ENCODE results near the gene C2orf42. TPM values are rescaled to one million over a fixed set of nuclear protein-coding genes. Genes with fewer than 3 reads are reported as not detected.

The C2orf42 gene
- total and polyA plus RNA-seq, 2 experiments from 2014 or later, result 10.1 to 22.0 TPM

DNA sequence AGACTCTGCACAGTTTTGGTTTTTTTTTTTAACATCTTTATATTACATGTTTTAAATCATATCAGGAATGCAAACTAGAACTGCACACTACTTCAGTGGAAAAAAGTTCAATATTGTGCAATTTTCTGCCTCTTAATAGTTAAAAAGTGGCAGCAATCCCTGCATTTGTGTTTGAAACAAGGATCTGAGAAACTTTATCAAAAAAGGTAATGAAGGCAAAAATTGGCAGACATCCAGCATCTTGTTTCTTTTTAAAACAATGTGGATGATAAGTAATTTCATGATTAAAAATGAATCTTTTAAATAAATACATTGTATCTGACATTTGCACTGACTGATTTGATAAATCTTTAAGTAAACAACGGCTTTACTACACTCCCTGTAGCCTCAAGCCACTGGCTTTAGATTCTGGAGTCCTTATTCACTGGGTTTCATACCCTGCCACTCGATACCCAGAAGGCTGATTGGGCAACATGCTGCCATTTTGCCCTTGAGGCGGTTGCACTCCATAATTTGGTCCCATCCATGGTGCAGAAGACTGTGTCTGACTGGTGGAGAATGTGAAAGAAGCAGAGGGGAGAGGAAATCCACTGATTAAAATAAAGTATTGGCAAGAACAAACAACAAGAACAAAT, 21.6 kb upstream of the C2orf42 start:
- no peaks in the 10 kb centered on the region for H3K36me3 ChIP-seq (replicated peaks; ENCODE audit: insufficient read depth, low read depth)
- H3K27me3 ChIP-seq, result no peaks in the 10 kb centered on the region
- H3K27ac ChIP-seq, result no peak overlapping the region
- no peaks in the 10 kb centered on the region for H3K9me3 ChIP-seq (ENCODE audit: low read depth)
- no peaks in the 10 kb centered on the region for H4K20me1 ChIP-seq (ENCODE audit: insufficient read depth, poor library complexity, severe bottlenecking)
- H3K9me2 ChIP-seq (replicated peaks; ENCODE audit: insufficient read depth), result no peaks in the 10 kb centered on the region
- no peak overlapping the region for H2AFZ ChIP-seq
- no peaks in the 10 kb centered on the region for H3K79me2 ChIP-seq
- no peak for DNase-seq (ENCODE audit: low spot score)
- H3K4me3 ChIP-seq, result no peak overlapping the region
- H3K4me2 ChIP-seq, result no peak overlapping the region
- 84% methylated on average over 3 of the region's 3 CpGs for whole genome bisulfite sequencing (ENCODE audit: low lambda C conversion rate, missing lambda C conversion rate)
- no peaks in the 10 kb centered on the region for H3K4me1 ChIP-seq (ENCODE audit: insufficient read depth)
- TF ChIP-seq EZH2 (IDR thresholded peaks at IDR 0.05; ENCODE audit: borderline replicate concordance) (no peak), EZH2phosphoT487 (IDR thresholded peaks at IDR 0.05; ENCODE audit: low read depth, severe bottlenecking, unreplicated experiment) (no peak)
- TF ChIP-seq, protein P1, sequence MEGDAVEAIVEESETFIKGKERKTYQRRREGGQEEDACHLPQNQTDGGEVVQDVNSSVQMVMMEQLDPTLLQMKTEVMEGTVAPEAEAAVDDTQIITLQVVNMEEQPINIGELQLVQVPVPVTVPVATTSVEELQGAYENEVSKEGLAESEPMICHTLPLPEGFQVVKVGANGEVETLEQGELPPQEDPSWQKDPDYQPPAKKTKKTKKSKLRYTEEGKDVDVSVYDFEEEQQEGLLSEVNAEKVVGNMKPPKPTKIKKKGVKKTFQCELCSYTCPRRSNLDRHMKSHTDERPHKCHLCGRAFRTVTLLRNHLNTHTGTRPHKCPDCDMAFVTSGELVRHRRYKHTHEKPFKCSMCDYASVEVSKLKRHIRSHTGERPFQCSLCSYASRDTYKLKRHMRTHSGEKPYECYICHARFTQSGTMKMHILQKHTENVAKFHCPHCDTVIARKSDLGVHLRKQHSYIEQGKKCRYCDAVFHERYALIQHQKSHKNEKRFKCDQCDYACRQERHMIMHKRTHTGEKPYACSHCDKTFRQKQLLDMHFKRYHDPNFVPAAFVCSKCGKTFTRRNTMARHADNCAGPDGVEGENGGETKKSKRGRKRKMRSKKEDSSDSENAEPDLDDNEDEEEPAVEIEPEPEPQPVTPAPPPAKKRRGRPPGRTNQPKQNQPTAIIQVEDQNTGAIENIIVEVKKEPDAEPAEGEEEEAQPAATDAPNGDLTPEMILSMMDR (IDR thresholded peaks at IDR 0.05; ENCODE audit: poor library complexity), result no peak

DNA sequence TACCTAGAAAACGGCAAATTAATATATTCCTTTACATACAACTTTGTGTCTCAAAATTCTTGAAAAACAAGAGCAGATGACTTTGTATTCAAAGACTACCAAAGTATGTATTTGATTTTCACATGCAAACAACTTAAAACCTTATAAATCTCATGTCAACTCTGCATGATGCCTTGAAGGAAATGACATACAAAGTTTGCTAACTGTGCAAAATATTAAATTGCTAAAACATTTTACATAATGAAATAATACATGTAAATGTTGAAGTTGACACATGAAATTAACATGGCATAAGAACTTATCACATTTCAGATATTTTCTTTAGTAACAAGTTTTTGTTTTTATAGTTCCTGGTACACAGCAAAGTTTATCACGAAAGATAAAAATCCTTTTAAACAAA, 20.8 kb upstream of the C2orf42 start:
- no peaks in the 10 kb centered on the region for H3K79me2 ChIP-seq
- WGBS (ENCODE audit: low lambda C conversion rate, missing lambda C conversion rate), result 84% methylated on average over 2 of the region's 2 CpGs
- no peaks in the 10 kb centered on the region for H3K36me3 ChIP-seq (replicated peaks; ENCODE audit: insufficient read depth, low read depth)

DNA sequence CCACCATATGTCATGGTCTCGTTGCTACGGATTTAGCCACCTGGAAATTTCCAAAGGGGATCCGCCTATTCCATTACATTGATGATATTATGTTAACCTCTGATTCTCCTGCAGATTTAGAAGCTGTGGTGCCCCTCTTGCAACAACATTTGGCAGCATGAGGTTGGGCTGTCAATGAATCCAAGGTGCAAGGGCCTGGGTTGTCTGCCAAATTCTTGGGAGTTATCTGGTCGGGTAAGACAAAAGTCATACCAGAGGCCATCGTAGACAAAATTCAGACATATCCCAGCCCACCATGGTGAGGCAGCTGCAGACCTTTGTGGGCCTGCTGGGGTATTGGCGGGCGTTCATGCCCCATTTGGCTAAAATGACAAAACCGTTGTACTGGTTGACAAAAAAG, 13.6 kb upstream of the C2orf42 start:
- Histone ChIP-seq H4K20me1 (ENCODE audit: insufficient read depth, poor library complexity, severe bottlenecking) (no peaks in the 10 kb centered on the region), H3K27ac (no peak overlapping the region), H3K9me3 (ENCODE audit: low read depth) (no peaks in the 10 kb centered on the region), H3K79me2 (no peaks in the 10 kb centered on the region), H3K36me3 (replicated peaks; ENCODE audit: insufficient read depth, low read depth) (no peaks in the 10 kb centered on the region), H3K27me3 (no peaks in the 10 kb centered on the region), H3K4me3 (no peak overlapping the region), H3K4me2 (no peak overlapping the region), H3K4me1 (ENCODE audit: insufficient read depth) (no peaks in the 10 kb centered on the region), H3K9me2 (replicated peaks; ENCODE audit: insufficient read depth) (no peaks in the 10 kb centered on the region), H2AFZ (no peak overlapping the region)
- WGBS (ENCODE audit: low lambda C conversion rate, missing lambda C conversion rate), result 92% methylated on average over 8 of the region's 8 CpGs
- TF ChIP-seq, protein P1 (IDR thresholded peaks at IDR 0.05; ENCODE audit: poor library complexity), result no peak
- TF ChIP-seq EZH2phosphoT487 (IDR thresholded peaks at IDR 0.05; ENCODE audit: low read depth, severe bottlenecking, unreplicated experiment) (no peak), EZH2 (IDR thresholded peaks at IDR 0.05; ENCODE audit: borderline replicate concordance) (no peak)
- DNase-seq (ENCODE audit: low spot score), result no peak

More for the DNA sequence above, 20.8 kb upstream of the C2orf42 start:
- Histone ChIP-seq H3K9me3 (ENCODE audit: low read depth) (no peaks in the 10 kb centered on the region), H3K27me3 (no peaks in the 10 kb centered on the region), H3K4me1 (ENCODE audit: insufficient read depth) (no peaks in the 10 kb centered on the region), H2AFZ (no peak overlapping the region), H3K4me2 (no peak overlapping the region), H3K27ac (no peak overlapping the region), H3K4me3 (no peak overlapping the region), H4K20me1 (ENCODE audit: insufficient read depth, poor library complexity, severe bottlenecking) (no peaks in the 10 kb centered on the region), H3K9me2 (replicated peaks; ENCODE audit: insufficient read depth) (no peaks in the 10 kb centered on the region)
- no peak for DNase-seq (ENCODE audit: low spot score)
- TF ChIP-seq EZH2 (IDR thresholded peaks at IDR 0.05; ENCODE audit: borderline replicate concordance) (no peak), EZH2phosphoT487 (IDR thresholded peaks at IDR 0.05; ENCODE audit: low read depth, severe bottlenecking, unreplicated experiment) (no peak)
- TF ChIP-seq, protein P1 (IDR thresholded peaks at IDR 0.05; ENCODE audit: poor library complexity), result no peak

Measured in hepatocyte (in vitro differentiated cells).